Measurements from ENCODE around the gene CSTF2T.

Gene CSTF2T
- total RNA-seq = 18.7 to 41.9 (median 32.3) reads per million in 17 experiments

GRCh38 chr10:51699475-51700227 lies at the start of gene CSTF2T:
Gene CSTF2T, minus strand, starts transcription at chr10:51699595. Its CDS starts 46 bp downstream, at chr10:51699549.
- peak; percentile 93 to 97 (median 96) for DNase-seq

GRCh38 chr10:51748959-51749358 lies 49.6 kb upstream of the CSTF2T start:
- no peak for DNase-seq

GRCh38 chr10:51747216-51747615 lies 47.8 kb upstream of the CSTF2T start:
- no peak for DNase-seq

GRCh38 chr10:51745397-51745796 lies 46.0 kb upstream of the CSTF2T start:
- no peak for DNase-seq

GRCh38 chr10:51744235-51745000 lies 45.0 kb upstream of the CSTF2T start:
- DNase-seq = no peak

- DNase-seq = no peak
These were observed 43.8 kb upstream of the CSTF2T start for GRCh38 chr10:51743146-51743545.

GRCh38 chr10:51733057-51733456 lies 33.7 kb upstream of the CSTF2T start:
- DNase-seq = no peak

GRCh38 chr10:51729822-51730555 lies 30.6 kb upstream of the CSTF2T start:
- DNase-seq = no peak

- DNase-seq = no peak
These were observed 24.6 kb upstream of the CSTF2T start for GRCh38 chr10:51724038-51724437.

GRCh38 chr10:51718804-51719291 lies 19.5 kb upstream of the CSTF2T start:
- peak in 2 of 4 experiments; percentile 7 to 19 for DNase-seq

- DNase-seq = no peak
These were observed 17.6 kb upstream of the CSTF2T start for GRCh38 chr10:51716981-51717380.

GRCh38 chr10:51711519-51711891 lies 12.1 kb upstream of the CSTF2T start:
- DNase-seq = no peak

GRCh38 chr10:51709324-51709972 lies 10.1 kb upstream of the CSTF2T start:
- no peak for DNase-seq

GRCh38 chr10:51708609-51709008 lies 9.2 kb upstream of the CSTF2T start:
- DNase-seq = no peak

- DNase-seq = no peak
These were observed 8.5 kb upstream of the CSTF2T start for GRCh38 chr10:51707821-51708424.

GRCh38 chr10:51707392-51707791 lies 8.0 kb upstream of the CSTF2T start:
- DNase-seq = no peak

- DNase-seq = no peak
These were observed 6.8 kb upstream of the CSTF2T start for GRCh38 chr10:51706225-51706624.

GRCh38 chr10:51705774-51706173 lies 6.4 kb upstream of the CSTF2T start:
- DNase-seq = no peak

GRCh38 chr10:51700228-51700817 lies 928 bp upstream of the CSTF2T start:
- peak in 2 of 4 experiments; percentile 8 to 9 for DNase-seq

GRCh38 chr10:51699145-51699474 lies 285 bp downstream of the CSTF2T start:
- peak in 1 of 4 experiments; percentile 63 for DNase-seq

GRCh38 chr10:51698473-51699063 lies 827 bp downstream of the CSTF2T start:
- no peak for DNase-seq
